Skeletal muscle tissue (tissue), 4 donors: ENCODE data around the gene XYLT2. TPM values are rescaled to one million over a fixed set of nuclear protein-coding genes. Genes with fewer than 3 reads are reported as not detected.

Experiments used
- H3K27ac ChIP-seq: one replicate; pipeline ENCODE4 v1.7.0; 2013; ENCODE audit warnings: mild to moderate bottlenecking, low read depth, low read length, inconsistent platforms
- H3K27me3 ChIP-seq, 3 donors: one replicate each; pipeline ENCODE4 v1.7.0; 2013; ENCODE audit warnings: low read length in 3 of 3; ENCODE audit not compliant: control insufficient read depth in 3 of 3, insufficient read depth in 3 of 3
- H3K36me3 ChIP-seq, 3 donors: one replicate each; pipeline ENCODE4 v1.7.0; 2013; ENCODE audit warnings: low read length in 3 of 3; ENCODE audit not compliant: control insufficient read depth in 3 of 3, insufficient read depth in 3 of 3
- H3K4me1 ChIP-seq, 3 donors: one replicate each; pipeline ENCODE4 v1.7.0; 2013; ENCODE audit warnings: low read length in 3 of 3, mild to moderate bottlenecking in 3 of 3; ENCODE audit not compliant: control insufficient read depth in 3 of 3, insufficient read depth in 3 of 3
- H3K4me3 ChIP-seq, 3 donors: one replicate each; pipeline ENCODE4 v1.7.0; 2013; ENCODE audit warnings: low read length in 3 of 3
- H3K9ac ChIP-seq, 3 donors: one replicate each; pipeline ENCODE4 v1.7.0; 2013; ENCODE audit warnings: low read length in 3 of 3, mild to moderate bottlenecking in 3 of 3, moderate library complexity in 2 of 3, low read depth in 1 of 3
- H3K9me3 ChIP-seq, 3 donors: one replicate each; pipeline ENCODE4 v1.7.0; 2013; ENCODE audit warnings: low read length in 3 of 3; ENCODE audit not compliant: control insufficient read depth in 3 of 3
- total RNA-seq: library from RNA; depleted of rRNA; stranded (reverse); fragments of >200 nt; gene quantifications from one replicate; pipeline ENCODE4 v1.2.3, GENCODE V29; 2014
- donor health status: Osteomylitis.

The XYLT2 gene
- total RNA-seq, 1 donor from 2014 or later: 24.0 TPM

DNA sequence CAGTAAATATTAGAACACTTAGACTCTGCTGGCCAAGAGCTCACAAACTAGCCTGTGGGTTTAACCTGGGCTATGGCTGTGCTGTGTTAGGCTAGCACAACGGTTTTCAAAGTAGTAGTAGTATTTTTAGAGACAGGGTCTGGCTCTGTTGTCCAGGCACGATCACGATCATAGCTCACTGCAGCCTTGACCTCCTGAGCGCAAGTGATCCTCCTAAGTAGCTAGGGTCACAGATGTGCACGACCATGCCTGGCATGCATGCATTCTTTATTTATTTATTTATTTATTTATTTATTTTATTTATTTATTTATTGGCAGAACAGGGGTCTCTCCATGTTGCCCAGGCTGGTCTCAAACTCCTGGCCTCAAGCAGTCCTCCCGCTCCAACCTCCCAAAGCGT is 16.7 kb downstream of the XYLT2 start:
- Histone ChIP-seq H3K27ac (no peak overlapping the region), H3K27me3 (no peaks in the 10 kb centered on the region), H3K36me3 (peaks cover 39 to 49% (median 44%) of the 10 kb centered on the region in 3 donors), H3K9me3 (no peaks in the 10 kb centered on the region), H3K4me3 (no peak overlapping the region), H3K4me1 (peaks cover 0 to 11% (median 5%) of the 10 kb centered on the region in 3 donors), H3K9ac (peak overlapping the region in 1 of 3 donors; percentile 5)

DNA sequence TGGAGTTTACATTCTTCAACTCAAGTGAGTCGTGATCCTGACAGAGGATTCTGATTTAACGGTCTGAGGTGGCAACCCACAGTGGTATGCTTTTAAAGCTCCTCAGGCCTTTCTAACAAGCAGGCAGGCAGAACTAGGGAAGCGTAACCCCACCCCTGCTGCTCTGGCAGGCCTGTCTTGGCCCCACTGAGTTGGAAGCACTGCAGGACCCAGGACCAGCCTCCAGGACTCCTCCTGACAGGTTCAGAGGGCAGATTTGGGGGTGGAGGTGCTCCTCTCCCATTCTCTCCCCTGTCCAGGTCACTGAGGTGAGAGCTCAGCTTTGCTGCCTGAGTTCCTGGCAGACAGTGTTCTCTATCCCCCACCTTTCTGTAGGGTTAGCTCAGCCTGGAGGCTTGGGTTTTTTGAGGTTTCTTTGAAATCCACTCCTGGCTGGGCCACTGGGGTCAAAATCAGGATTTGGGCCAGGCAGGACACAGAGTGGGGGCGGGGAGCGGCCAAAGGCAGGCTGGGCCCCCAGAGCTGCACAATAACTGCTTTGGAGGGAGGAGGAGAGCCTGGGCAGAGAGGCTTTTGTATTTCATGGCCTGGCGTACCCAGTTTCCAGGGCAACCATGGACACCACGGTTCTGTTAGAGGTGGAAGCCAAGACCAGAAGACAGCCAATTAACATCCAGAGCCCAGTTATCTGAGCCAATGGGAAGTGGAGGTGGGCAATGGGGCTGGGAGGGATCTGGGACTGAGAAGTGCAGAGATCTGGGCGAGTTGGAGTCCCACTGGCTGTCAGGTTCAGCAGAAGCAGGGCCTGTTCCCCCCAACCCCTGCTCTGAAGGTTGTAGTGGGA is 17.5 kb downstream of the XYLT2 start:
- Histone ChIP-seq H3K9me3 (no peaks in the 10 kb centered on the region), H3K4me1 (peaks cover 0 to 11% (median 5%) of the 10 kb centered on the region in 3 donors), H3K9ac (no peak overlapping the region), H3K27ac (no peak overlapping the region), H3K27me3 (no peaks in the 10 kb centered on the region), H3K36me3 (peaks cover 40 to 50% (median 47%) of the 10 kb centered on the region in 3 donors), H3K4me3 (no peak overlapping the region)

DNA sequence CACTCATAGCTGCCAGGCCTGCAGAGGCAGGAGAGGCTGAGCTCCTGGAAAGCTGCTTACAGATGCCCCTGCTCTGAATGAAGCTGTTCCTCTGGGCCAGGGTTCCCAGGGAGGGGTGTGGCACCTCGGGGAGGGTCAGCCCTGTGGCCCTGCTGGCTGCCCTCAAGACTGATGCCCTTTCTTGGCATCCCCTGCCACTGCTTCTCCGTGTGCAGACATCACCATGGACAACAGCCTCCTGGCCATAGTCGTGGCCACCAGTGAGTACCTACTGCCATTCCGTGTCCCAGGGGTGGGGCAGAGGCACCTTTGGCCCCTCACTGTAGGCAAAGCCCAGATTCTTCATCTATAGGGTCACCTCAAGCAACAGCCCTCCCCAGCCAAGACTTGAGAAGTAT is 18.1 kb downstream of the XYLT2 start:
- no peak overlapping the region for H3K9ac ChIP-seq
- no peak overlapping the region for H3K27ac ChIP-seq
- H3K27me3 ChIP-seq: no peaks in the 10 kb centered on the region
- no peak overlapping the region for H3K4me3 ChIP-seq
- H3K36me3 ChIP-seq: peaks cover 37 to 50% (median 48%) of the 10 kb centered on the region in 3 donors
- H3K4me1 ChIP-seq: peaks cover 0 to 11% (median 5%) of the 10 kb centered on the region in 3 donors
- no peaks in the 10 kb centered on the region for H3K9me3 ChIP-seq

DNA sequence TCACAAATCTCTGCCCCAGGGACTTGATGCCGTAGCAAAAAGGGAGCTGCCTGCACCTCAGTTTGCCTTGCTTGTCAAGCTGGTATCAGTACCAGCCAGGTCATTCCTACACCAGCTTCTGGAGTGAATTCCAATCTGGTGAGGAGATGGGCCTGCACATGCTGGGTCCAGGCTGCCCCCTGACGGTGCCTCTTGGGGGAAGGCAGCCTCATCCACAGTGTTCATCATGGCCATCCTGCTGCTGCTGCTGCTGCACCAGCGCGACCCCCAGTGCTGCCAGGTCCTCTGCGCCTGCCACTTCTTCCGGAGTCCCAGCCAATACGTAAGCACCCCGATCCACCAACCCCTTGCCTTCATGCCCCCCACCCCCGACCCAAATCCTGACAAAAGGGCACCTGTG is 18.8 kb downstream of the XYLT2 start:
- Histone ChIP-seq H3K27ac (no peak overlapping the region), H3K9ac (peak overlapping the region in 1 of 3 donors; percentile 33), H3K4me3 (no peak overlapping the region), H3K9me3 (no peaks in the 10 kb centered on the region), H3K4me1 (peaks cover 0 to 11% (median 3%) of the 10 kb centered on the region in 3 donors), H3K36me3 (peaks cover 36 to 54% (median 50%) of the 10 kb centered on the region in 3 donors), H3K27me3 (no peaks in the 10 kb centered on the region)

DNA sequence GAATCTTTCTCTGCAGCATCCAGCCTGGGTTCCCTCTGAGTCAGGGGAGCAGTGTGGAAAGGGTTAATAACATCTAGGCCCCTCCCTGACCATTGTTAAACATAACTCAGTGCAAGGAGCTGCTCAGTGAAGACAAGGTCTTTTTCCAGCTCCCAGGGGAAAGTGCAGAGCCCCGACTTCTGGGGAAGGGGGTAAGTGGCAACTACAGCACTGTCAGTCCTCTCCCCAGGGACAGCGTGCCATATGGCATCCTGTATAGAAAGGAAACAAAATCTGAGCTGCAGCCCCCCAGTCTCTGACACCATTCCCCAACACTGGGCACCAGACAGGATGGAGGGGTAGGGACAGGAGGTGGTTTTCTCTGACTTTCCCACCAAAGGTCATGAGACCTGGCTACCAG is 19.2 kb downstream of the XYLT2 start:
- H3K36me3 ChIP-seq: peaks cover 39 to 56% (median 52%) of the 10 kb centered on the region in 3 donors
- no peaks in the 10 kb centered on the region for H3K27me3 ChIP-seq
- no peak overlapping the region for H3K27ac ChIP-seq
- H3K9me3 ChIP-seq: no peaks in the 10 kb centered on the region
- H3K4me3 ChIP-seq: no peak overlapping the region
- no peak overlapping the region for H3K9ac ChIP-seq
- H3K4me1 ChIP-seq: peaks cover 0 to 13% (median 3%) of the 10 kb centered on the region in 3 donors

DNA sequence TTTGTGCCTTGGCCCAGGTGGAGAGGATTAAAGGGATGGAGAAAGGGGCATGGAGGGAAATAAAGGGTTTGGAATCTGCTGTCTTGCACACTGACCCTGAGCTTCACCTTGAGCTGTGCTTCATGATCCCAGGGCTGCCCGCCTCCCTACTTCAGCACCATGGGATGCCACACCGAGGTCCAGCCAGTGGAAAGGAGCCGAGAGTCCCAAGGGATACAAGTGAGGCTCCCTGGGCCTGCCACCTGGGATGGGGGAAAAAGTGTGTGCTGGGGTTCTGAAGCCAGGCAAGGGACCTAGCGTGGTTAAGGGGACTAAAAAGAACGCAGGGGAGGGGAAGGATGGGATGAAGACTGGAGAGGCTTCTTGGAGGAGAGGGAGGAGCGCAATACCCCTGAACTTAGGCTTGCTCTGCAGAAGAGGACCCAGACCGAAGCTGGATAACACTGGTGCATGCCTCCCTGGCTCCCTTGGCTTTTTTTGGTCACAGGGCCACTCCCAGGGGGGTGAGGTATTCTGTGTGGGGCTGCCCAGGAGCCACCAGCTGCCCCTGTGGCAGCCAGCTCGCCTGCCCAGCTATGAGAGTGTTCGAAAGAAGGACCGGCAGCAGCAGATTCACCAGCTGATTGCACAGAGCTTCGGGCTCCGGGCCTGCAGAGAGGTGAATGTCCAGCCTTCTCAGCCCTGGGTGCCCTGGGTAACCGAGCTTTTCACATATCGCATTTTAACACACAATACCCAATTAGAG is 19.9 kb downstream of the XYLT2 start:
- Histone ChIP-seq H3K27me3 (no peaks in the 10 kb centered on the region), H3K36me3 (peaks cover 43 to 62% (median 56%) of the 10 kb centered on the region in 3 donors), H3K4me1 (peaks cover 0 to 20% (median 3%) of the 10 kb centered on the region in 3 donors), H3K9me3 (no peaks in the 10 kb centered on the region), H3K9ac (peak overlapping the region in 1 of 3 donors; percentile 26), H3K4me3 (no peak overlapping the region), H3K27ac (no peak overlapping the region)

DNA sequence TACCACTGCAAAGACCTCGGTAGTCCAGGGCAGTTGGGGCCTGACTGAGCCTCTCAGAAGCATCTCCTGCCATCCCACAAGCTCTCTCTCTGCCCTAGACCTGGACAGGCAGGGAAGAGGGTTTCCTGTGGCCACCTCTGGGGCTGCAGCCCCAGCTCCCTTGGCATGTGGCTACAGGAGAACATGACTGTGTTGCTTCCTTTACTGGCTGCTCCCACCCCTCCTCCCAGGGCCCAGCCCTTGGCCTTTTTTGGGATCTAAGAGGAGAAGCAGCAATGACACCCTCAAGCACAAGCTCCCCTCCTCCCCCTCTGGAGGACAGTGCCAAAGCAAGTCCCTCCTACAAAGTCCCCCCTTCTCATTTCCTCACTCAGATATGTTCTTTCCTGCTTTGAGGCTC is 21.5 kb downstream of the XYLT2 start:
- H3K36me3 ChIP-seq: peaks cover 43 to 60% (median 55%) of the 10 kb centered on the region in 3 donors

DNA sequence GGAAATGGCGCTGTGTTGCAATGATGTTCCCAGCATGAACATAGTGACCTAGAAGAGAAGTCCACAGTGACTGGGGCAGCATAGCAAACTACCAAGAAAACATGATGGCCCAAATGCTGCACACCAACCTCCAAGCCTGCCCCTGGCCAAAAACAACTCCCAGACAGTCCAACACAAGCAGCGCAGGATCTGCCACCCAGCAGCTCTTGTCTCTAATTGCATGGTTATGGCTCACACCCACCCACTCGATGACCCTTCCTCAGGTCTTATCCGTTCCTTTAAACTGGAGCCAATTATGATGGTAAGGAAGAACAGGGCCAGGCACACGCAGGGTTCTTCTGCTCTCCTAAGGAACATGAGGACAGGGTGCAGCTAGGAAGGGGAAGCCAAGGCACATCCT is 24.1 kb downstream of the XYLT2 start:
- Histone ChIP-seq H3K36me3 (peaks cover 42 to 58% (median 55%) of the 10 kb centered on the region in 3 donors), H3K4me3 (no peak overlapping the region), H3K27me3 (no peaks in the 10 kb centered on the region), H3K27ac (no peak overlapping the region), H3K9me3 (no peaks in the 10 kb centered on the region), H3K4me1 (peaks cover 13 to 32% (median 19%) of the 10 kb centered on the region in 3 donors), H3K9ac (no peak overlapping the region)

More for the DNA sequence above, 21.5 kb downstream of the XYLT2 start:
- no peaks in the 10 kb centered on the region for H3K27me3 ChIP-seq
- H3K9ac ChIP-seq: no peak overlapping the region
- no peaks in the 10 kb centered on the region for H3K9me3 ChIP-seq
- H3K27ac ChIP-seq: no peak overlapping the region
- H3K4me1 ChIP-seq: peaks cover 9 to 28% (median 14%) of the 10 kb centered on the region in 3 donors
- no peak overlapping the region for H3K4me3 ChIP-seq

DNA sequence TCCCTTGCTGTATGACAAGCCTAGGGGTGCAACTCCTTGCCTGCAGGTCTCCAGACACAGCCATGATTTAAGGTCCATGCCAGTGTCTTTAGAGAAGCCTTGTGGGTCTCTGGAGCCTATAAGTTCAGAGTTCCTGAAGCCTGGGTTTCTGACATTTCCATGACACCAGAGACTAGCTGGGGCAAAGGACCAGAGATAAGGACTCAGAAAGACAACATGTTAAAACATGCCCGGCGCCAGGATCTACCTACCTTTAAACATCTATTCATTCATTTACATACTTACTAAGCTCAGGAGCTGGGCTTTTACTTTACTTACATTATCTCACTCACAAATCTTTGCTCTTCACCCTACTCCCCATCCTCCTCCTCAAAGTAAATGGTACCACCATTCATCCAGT is 25.6 kb downstream of the XYLT2 start:
- no peaks in the 10 kb centered on the region for H3K27me3 ChIP-seq
- no peak overlapping the region for H3K9ac ChIP-seq
- no peak overlapping the region for H3K27ac ChIP-seq
- H3K9me3 ChIP-seq: no peaks in the 10 kb centered on the region
- H3K36me3 ChIP-seq: peaks cover 34 to 43% (median 42%) of the 10 kb centered on the region in 3 donors
- peaks cover 13 to 32% (median 19%) of the 10 kb centered on the region in 3 donors for H3K4me1 ChIP-seq
- H3K4me3 ChIP-seq: peak overlapping the region; percentile 99 to 100 (median 100)
